OCI-LY7 (cell line): Measurements from ENCODE around the gene CTSC. TPM values are rescaled to one million over a fixed set of nuclear protein-coding genes. Genes with fewer than 3 reads are reported as not detected.

ENCODE experiments used
- BruUV-seq: library from RNA; stranded (reverse); fragments of 400-500 nt; replicated peaks from 2 replicates; lab custom pipeline; 2021; lab: Mats Ljungman, UMichigan
- CTCF ChIA-PET: fragments of 300-600 bp; sonication (Branson Sonifier 250); formaldehyde crosslinking; loops from one replicate; lab custom pipeline; 2022; ENCODE audit warnings: antibody characterized with exemption; ENCODE audit not compliant: unreplicated experiment; lab: Charles Lee
- POLR2A ChIA-PET: fragments of 300-600 bp; sonication (Branson Sonifier 250); formaldehyde crosslinking; loops from one replicate; lab custom pipeline; 2022; ENCODE audit warnings: antibody characterized with exemption; lab: Charles Lee
- DNase-seq: peaks from one replicate; pipeline ENCODE4 v3.0.0-alpha.2; 2015; ENCODE audit warnings: low spot score
- H2AFZ ChIP-seq: fragments of 200-600 bp; sonication (generic), shearing (Covaris generic); 2 replicates; pipeline ENCODE4 v1.6.1; 2014; ENCODE audit warnings: mild to moderate bottlenecking, antibody characterized with exemption, low read length, moderate library complexity
- H3K27ac ChIP-seq: fragments of 200-600 bp; sonication (generic); 2 replicates; pipeline ENCODE4 v1.5.1; 2014; ENCODE audit warnings: mixed run types, low read depth, mild to moderate bottlenecking, moderate library complexity, low read length, inconsistent platforms; ENCODE audit not compliant: poor library complexity, severe bottlenecking
- H3K36me3 ChIP-seq: fragments of 200-600 bp; sonication (generic); 2 replicates; pipeline ENCODE4 v1.6.1; 2014; ENCODE audit warnings: mild to moderate bottlenecking, antibody characterized with exemption, low read length, moderate library complexity, mixed read lengths; ENCODE audit not compliant: insufficient read depth
- H3K4me1 ChIP-seq: fragments of 200-600 bp; sonication (generic); 2 replicates; pipeline ENCODE4 v1.5.1; 2014; ENCODE audit warnings: mild to moderate bottlenecking, low read length; ENCODE audit not compliant: insufficient read depth, poor library complexity, severe bottlenecking
- H3K4me2 ChIP-seq: fragments of 200-600 bp; sonication (generic); 2 replicates; pipeline ENCODE4 v1.6.1; 2014; ENCODE audit warnings: mild to moderate bottlenecking, low read length
- H3K4me3 ChIP-seq: fragments of 200-600 bp; sonication (generic); 2 replicates; pipeline ENCODE4 v1.5.1; 2014; ENCODE audit warnings: mild to moderate bottlenecking, low read depth, low read length; ENCODE audit not compliant: poor library complexity, severe bottlenecking
- H3K79me2 ChIP-seq: fragments of 200-600 bp; sonication (generic); 2 replicates; pipeline ENCODE4 v1.6.1; 2016; ENCODE audit warnings: low read depth, mild to moderate bottlenecking, low read length, moderate library complexity, mixed read lengths; ENCODE audit not compliant: insufficient read depth
- H3K9me2 ChIP-seq: fragments of 200-600 bp; sonication (generic); 2 replicates; pipeline ENCODE4 v1.6.1; 2016; ENCODE audit warnings: mild to moderate bottlenecking, low read length, mixed read lengths; ENCODE audit not compliant: insufficient read depth
- H3K9me3 ChIP-seq: fragments of 200-600 bp; sonication (generic); 2 replicates; pipeline ENCODE4 v1.6.1; 2014; ENCODE audit warnings: mild to moderate bottlenecking, mixed run types, low read length, mixed read lengths
- H4K20me1 ChIP-seq: fragments of 200-600 bp; sonication (generic); 2 replicates; pipeline ENCODE4 v1.6.1; 2014; ENCODE audit warnings: mild to moderate bottlenecking, antibody characterized with exemption, low read length, moderate library complexity, mixed read lengths; ENCODE audit not compliant: insufficient read depth
- EZH2phosphoT487 ChIP-seq: fragments of 200-600 bp; sonication (generic); IDR thresholded peaks from 2 replicates; pipeline ENCODE4 v1.6.1; 2018; ENCODE audit warnings: low read depth, borderline replicate concordance, mild to moderate bottlenecking, mixed run types, antibody characterized with exemption, low read length, moderate library complexity, mixed read lengths
- intact Hi-C: fragments of 100-400 bp; cut with micrococcal nuclease; formaldehyde crosslinking; loops from one replicate; pipeline ENCODE4 v1.10.0; 2022; ENCODE audit not compliant: unreplicated experiment
- total RNA-seq, 2 experiments: library from RNA; depleted of rRNA in 1 of 2; stranded (reverse); fragments of >200 nt in 1 of 2; shearing (Covaris generic) in 1 of 2; gene quantifications; 2 replicates each; pipeline ENCODE4 v1.2.3, GENCODE V29; 2014 to 2022
- TF ChIP-seq, protein P1 (sequence below): fragments of 200-600 bp; sonication (generic); conservative IDR thresholded peaks from 2 replicates; pipeline ENCODE4 v1.5.1; 2014; ENCODE audit warnings: mild to moderate bottlenecking, antibody characterized with exemption, low read length, moderate library complexity, mixed read lengths

Gene CTSC
- total RNA-seq, 2 experiments from 2014 or later, result 60.5 to 90.3 TPM

DNA sequence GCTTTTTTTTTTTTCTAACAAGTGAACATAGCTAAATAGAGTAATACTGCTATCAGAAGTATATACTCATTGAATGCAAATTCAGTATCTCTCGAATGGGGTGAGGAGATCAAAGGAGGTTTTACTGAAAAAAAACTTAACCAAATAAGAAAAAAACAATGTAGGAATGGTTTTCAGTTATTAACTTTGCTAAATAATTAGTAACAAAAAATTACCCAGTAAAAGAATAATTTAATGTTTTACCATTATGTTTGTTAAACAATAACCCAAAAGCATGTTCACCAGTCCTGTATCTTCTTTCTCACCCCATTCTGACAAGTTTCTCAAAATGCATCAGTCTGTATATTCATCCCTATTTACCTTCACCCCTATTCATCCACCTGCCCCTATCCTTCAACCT lies 22.6 kb upstream of the CTSC start:
- no TSS peak for BruUV-seq

DNA sequence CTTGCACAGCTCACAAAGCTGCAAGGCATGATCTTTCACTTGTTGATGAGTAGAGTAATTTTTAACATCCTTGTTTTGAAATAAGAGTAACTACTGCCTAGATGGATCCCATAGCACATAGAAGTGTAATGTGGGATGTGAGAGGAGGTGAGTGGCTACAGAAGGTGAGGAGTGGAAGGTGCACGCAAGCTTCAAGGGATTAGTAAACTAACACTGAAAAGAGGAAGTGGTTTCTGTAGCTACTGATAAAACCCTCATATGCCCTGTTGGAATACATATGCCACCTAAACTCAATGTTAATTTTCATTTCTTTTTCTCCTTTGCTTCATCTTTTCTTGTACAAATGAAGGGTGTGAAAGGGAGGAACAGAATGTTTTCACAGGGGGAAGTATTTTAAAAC lies 22.0 kb upstream of the CTSC start:
- no peaks in the 10 kb centered on the region for H3K9me3 ChIP-seq
- H3K9me2 ChIP-seq, result no peaks in the 10 kb centered on the region
- ChIA-PET CTCF (no interaction called here), POLR2A (no interaction called here)
- TF ChIP-seq, protein P1, sequence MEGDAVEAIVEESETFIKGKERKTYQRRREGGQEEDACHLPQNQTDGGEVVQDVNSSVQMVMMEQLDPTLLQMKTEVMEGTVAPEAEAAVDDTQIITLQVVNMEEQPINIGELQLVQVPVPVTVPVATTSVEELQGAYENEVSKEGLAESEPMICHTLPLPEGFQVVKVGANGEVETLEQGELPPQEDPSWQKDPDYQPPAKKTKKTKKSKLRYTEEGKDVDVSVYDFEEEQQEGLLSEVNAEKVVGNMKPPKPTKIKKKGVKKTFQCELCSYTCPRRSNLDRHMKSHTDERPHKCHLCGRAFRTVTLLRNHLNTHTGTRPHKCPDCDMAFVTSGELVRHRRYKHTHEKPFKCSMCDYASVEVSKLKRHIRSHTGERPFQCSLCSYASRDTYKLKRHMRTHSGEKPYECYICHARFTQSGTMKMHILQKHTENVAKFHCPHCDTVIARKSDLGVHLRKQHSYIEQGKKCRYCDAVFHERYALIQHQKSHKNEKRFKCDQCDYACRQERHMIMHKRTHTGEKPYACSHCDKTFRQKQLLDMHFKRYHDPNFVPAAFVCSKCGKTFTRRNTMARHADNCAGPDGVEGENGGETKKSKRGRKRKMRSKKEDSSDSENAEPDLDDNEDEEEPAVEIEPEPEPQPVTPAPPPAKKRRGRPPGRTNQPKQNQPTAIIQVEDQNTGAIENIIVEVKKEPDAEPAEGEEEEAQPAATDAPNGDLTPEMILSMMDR, result no peak
- TF ChIP-seq EZH2phosphoT487, result no peak
- intact Hi-C loops, result no loop called here
- H3K27ac ChIP-seq, result no peak overlapping the region
- no peak overlapping the region for H3K4me2 ChIP-seq
- no peaks in the 10 kb centered on the region for H3K36me3 ChIP-seq
- no TSS peak for BruUV-seq
- no peaks in the 10 kb centered on the region for H3K79me2 ChIP-seq
- H3K4me3 ChIP-seq, result no peak overlapping the region
- H4K20me1 ChIP-seq, result no peaks in the 10 kb centered on the region
- H3K4me1 ChIP-seq, result no peaks in the 10 kb centered on the region
- DNase-seq, result peak; percentile 23
- no peak overlapping the region for H2AFZ ChIP-seq

More for the DNA sequence above, 22.6 kb upstream of the CTSC start:
- H3K4me1 ChIP-seq, result no peaks in the 10 kb centered on the region
- no peaks in the 10 kb centered on the region for H3K36me3 ChIP-seq
- H3K4me3 ChIP-seq, result no peak overlapping the region
- H3K79me2 ChIP-seq, result no peaks in the 10 kb centered on the region
- POLR2A ChIA-PET, result interaction anchor here (0.6 kb wide), 1 partner anchor 1466 kb away, joined by 3 read pairs; no protein-coding TSS in a partner anchor
- no peaks in the 10 kb centered on the region for H3K9me3 ChIP-seq
- no peak for DNase-seq
- no peak overlapping the region for H3K27ac ChIP-seq
- no peak overlapping the region for H3K4me2 ChIP-seq
- H2AFZ ChIP-seq, result no peak overlapping the region
- intact Hi-C loops, result no loop called here
- H3K9me2 ChIP-seq, result no peaks in the 10 kb centered on the region
- TF ChIP-seq, protein P1, result no peak
- TF ChIP-seq EZH2phosphoT487, result no peak
- CTCF ChIA-PET, result no interaction called here
- H4K20me1 ChIP-seq, result no peaks in the 10 kb centered on the region

DNA sequence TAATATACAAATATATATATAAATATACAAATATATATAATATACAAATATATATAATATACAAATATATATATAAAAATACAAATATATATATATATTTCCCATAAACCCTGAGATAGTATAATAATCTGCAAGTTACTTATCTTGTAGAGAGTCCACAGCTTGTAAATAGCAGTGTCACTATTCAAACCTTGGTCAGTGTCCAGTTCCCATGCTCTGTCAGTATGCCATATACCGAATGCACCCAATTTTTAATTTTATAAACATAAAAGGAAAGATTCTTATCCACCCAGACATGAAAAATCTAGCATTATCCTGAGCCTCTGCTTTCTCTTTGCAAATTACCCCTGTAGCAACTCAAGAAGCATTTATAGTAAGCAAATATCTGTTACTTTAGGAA lies 21.6 kb upstream of the CTSC start:
- no peak overlapping the region for H3K4me3 ChIP-seq
- no peak overlapping the region for H2AFZ ChIP-seq
- no TSS peak for BruUV-seq
- no peaks in the 10 kb centered on the region for H3K9me2 ChIP-seq
- H3K36me3 ChIP-seq, result no peaks in the 10 kb centered on the region
- no peaks in the 10 kb centered on the region for H3K4me1 ChIP-seq
- TF ChIP-seq, protein P1, result no peak
- no peak for TF ChIP-seq EZH2phosphoT487
- H3K4me2 ChIP-seq, result no peak overlapping the region
- no peaks in the 10 kb centered on the region for H3K79me2 ChIP-seq
- no peaks in the 10 kb centered on the region for H4K20me1 ChIP-seq
- H3K9me3 ChIP-seq, result no peaks in the 10 kb centered on the region
- DNase-seq, result no peak
- no peak overlapping the region for H3K27ac ChIP-seq
- CTCF ChIA-PET, result no interaction called here
- POLR2A ChIA-PET, result no interaction called here
- intact Hi-C loops, result no loop called here
